ENCODE measurements around the gene CCDC196.
"Not testable (repeated sequence)": the region's sequence is repeated elsewhere in the genome, so short reads cannot be mapped to it uniquely, and the experiment has no call there.

The CCDC196 gene

GRCh38 chr14:66493750-66494149, 7.6 kb downstream of the CCDC196 start:
- DNase-seq (ENCODE audit: extremely low spot score, insufficient read length, low read depth) (no peak), FAIRE-seq (no peak)

DNA sequence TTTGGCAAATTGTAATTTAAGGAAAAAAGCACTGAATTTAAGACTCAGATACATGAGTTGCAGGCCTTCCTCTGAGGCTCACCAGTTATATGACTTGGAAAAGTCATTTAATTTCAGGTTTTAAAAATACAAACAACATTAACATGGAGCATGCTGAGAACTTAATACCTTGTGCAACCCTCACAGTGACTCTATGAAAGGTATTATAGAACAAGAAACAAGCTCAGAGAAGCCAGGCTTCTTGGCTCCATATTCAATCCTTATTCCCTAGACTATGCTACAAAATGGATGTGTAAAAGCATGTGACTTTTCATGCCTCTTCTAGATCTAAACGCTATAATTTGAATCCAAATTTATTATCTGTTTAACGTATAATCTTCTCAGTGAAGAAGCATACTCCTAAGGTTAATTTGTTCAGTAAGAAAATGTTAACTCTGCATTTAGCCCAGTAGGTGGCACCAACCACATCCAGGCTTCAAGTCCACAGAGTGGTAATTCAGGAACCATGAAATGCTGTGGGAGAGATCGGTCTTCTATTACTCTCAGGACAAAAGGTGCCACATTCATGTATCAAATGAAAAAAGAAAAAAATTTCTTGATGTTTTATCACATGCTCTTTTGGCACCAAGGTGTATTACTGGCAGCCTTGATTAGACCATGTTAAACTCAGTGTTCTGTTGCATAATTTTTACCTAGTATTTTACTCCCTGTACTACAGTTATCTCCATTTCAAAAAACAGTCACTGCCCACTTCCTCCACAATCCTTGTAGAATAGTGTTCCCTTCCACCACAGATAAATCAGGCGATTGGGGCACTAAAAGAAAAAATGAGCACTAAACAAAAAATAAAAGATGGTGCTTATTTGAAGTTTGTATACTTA, 9.3 kb downstream of the CCDC196 start:
- FAIRE-seq: peak; percentile 90
- no peak for DNase-seq (ENCODE audit: extremely low spot score, insufficient read length, low read depth)

- DNase-seq (ENCODE audit: extremely low spot score, insufficient read length, low read depth) (no peak), FAIRE-seq (no peak)
Observed at GRCh38 chr14:66496188-66496807, 10.1 kb downstream of the CCDC196 start.

DNA sequence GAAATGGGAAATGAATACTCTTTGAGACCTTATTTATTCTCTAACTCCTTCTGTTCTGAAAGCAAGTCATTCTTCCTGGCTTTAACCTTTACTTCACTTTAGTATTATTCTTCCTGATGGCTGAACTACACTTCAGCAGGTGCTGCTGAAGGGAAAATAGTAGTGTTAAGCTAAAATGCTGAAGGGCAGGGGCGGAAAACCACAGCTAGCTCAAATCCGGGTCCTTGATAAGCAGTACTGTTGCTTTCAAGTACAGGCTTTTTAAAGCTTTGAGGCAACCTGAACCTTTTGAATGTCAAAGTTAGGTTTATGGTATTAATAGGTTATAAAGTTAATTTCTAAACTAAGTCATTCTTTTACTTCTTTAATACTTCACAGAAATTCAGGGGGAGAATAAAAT, 10.7 kb downstream of the CCDC196 start:
- DNase-seq (ENCODE audit: extremely low spot score, insufficient read length, low read depth) (no peak), FAIRE-seq (no peak)

DNA sequence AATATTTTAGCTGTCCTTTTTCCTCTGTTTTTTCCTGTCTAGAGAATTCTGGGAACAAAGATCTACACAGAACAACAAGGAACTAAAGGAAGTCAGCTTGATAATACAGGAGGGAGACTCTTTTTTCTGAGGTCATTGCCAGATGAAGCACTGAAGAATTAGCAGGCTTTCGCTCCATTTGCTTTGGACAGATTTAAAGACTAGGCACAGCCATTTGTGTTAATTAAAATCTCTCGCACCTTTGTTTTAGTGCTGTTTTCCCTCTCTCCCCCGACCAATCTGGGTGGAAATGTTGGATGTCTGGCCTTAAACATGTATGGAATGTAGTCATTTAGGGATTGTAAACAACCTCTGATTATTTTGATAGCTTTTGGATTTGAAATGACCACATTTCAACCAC, 12.1 kb downstream of the CCDC196 start:
- no peak for FAIRE-seq

GRCh38 chr14:66501592-66501991, 15.4 kb downstream of the CCDC196 start:
- DNase-seq (ENCODE audit: extremely low spot score, insufficient read length, low read depth) (no peak), FAIRE-seq (no peak)

More for the DNA sequence above, 12.1 kb downstream of the CCDC196 start:
- DNase-seq (ENCODE audit: extremely low spot score, insufficient read length, low read depth): no peak

- not testable (repeated sequence) for FAIRE-seq; DNase-seq (ENCODE audit: extremely low spot score, insufficient read length, low read depth)
Observed at GRCh38 chr14:66502836-66503235, 16.7 kb downstream of the CCDC196 start.

- DNase-seq (ENCODE audit: extremely low spot score, insufficient read length, low read depth): no peak
- FAIRE-seq: no peak
Observed at GRCh38 chr14:66503532-66503931, 17.4 kb downstream of the CCDC196 start.

DNA sequence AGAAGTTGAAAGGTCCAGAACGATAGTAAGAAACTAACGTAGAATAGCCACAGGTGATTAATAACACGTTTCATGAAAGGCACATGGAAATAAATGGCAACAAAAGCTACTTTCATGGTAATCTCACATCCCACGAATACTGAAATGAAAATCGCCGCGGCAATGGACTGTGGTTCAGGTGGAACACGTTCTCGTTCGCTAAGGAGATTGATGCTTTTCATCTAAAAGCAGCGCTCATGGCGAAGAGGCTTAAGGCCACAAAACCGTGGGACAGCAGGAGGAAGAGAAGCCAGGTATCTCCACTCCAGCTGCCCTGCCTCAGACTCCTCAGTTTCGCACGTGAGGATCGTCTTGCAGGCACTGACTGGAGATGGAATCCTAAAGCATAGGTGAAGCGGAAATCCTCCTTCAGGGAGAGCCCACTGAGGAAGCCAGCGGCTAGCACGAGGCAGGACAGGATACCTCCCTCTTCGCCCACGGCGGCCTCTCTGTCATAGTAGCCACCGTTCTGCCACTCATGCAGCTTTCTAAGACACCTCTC, 21.1 kb downstream of the CCDC196 start:
- FAIRE-seq (no peak), DNase-seq (ENCODE audit: extremely low spot score, insufficient read length, low read depth) (no peak)

DNA sequence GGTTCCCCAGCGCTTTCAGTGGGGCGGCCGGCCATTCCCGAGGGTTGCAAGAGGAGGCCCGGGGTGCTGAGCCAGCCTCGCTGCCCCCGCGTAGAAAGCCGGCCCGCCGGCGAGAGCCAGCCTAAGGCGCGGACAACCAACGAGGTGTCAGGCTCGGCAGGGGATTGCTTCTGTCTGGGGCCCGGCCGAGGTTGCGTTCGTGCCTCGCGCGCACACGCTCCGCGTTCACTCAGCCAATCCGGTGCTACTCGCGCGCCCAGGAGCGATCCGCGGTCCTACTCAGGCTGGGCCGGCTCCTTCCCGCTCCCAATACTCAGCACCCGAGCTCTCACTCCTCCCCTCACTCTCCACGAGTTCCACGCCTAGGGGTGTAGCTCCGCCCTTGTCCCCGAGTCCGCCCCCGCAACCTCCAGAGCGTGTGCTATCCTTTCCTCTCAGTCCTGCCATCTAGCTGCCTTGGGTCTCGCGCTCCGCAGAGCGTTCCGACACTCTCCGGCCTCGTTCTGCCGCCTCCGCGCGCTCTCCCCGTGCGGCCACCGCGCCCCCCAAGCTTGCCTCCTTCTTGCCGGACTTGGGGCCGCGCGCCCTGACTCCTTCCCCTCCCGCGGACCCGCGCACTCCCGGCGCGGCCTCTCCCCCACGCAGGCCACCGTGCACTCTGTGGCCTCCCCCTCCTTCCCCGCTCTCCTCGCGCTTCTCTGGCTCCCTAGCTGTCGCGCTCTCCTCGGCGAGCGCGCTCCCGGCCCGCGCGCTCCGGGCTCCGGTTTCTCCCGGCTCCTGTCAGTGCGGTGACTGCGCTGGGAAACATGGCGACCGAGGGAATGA, 21.8 kb downstream of the CCDC196 start, which contains the start of gene GPHN:
TSS of gene GPHN (plus strand) at position 426 of the 825 bp plus-strand sequence.
- FAIRE-seq (peak; percentile 98), DNase-seq (ENCODE audit: extremely low spot score, insufficient read length, low read depth) (peak; percentile 73)

- no peak for FAIRE-seq
- DNase-seq (ENCODE audit: extremely low spot score, insufficient read length, low read depth): no peak
Observed at GRCh38 chr14:66508547-66508845, 22.3 kb downstream of the CCDC196 start.

GRCh38 chr14:66508846-66509621, 22.9 kb downstream of the CCDC196 start:
- FAIRE-seq (peak; percentile 83), DNase-seq (ENCODE audit: extremely low spot score, insufficient read length, low read depth) (no peak)

DNA sequence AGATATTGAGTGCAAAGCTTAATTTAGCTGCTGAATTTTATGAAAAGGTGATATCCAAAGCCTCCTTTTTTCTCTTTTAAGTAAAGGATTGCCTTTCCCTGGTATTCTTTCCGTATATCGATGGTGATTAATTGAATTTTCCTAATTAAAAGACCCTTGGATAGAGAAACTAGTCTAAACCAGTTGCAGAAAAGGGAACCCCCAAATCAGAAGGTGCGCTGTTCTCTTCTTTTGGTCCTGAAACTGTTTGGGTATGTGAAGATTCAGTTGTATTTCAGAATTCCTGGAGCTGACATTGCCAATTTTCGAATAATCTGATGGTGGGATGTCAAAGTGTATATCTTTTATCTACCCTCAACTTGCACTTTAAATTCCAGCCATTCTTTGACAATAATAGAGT, 23.7 kb downstream of the CCDC196 start:
- peak; percentile 47 for FAIRE-seq
- no peak for DNase-seq (ENCODE audit: extremely low spot score, insufficient read length, low read depth)

GRCh38 chr14:66511849-66512248, 25.7 kb downstream of the CCDC196 start:
- DNase-seq (ENCODE audit: extremely low spot score, insufficient read length, low read depth) (no peak), FAIRE-seq (peak; percentile 79)

DNA sequence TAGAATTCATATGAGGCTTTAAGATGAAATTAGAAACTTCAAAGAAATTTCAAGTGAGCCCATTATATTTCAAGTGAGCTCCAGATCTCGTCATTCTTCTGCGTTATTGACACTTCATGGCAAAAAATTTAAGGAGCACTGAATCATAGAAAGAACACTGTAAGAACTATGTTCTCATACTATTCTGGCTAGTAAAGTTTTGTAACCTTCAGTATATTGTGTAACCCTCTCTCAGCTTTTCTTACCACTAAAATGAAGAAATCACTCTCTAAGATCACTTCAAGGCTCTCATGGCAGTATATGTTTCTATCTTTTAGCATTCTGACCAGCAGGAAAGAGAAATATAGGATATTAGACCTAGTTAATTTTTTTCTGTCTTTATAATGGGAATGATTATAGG, 28.0 kb downstream of the CCDC196 start:
- FAIRE-seq: no peak

DNA sequence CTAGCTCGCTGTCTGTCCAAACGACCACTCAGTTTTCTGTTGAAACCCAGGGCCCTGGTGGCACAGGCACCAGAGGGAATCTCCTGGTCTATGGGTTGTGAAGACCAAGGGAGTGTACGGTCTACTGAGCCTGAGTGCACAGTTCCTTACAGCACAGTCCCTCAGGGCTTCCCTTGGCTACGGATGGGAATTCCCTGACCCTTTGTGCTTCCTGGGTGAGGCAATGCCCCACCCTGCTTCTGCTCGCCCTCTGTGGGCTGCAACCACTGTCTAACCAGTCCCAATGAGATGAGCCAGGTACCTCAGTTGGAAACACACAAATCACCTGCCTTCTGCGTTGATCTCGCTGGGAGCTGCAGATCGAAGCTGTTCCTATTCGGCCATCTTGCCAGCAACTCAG, 44.4 kb downstream of the CCDC196 start:
- no peak for FAIRE-seq
- no peak for DNase-seq (ENCODE audit: extremely low spot score, insufficient read length, low read depth)

More for the DNA sequence above, 28.0 kb downstream of the CCDC196 start:
- no peak for DNase-seq (ENCODE audit: extremely low spot score, insufficient read length, low read depth)

- no peak for DNase-seq (ENCODE audit: extremely low spot score, insufficient read length, low read depth)
- no peak for FAIRE-seq
Observed at GRCh38 chr14:66539034-66539433, 52.9 kb downstream of the CCDC196 start.

GRCh38 chr14:66540038-66540437, 53.9 kb downstream of the CCDC196 start:
- FAIRE-seq (no peak), DNase-seq (ENCODE audit: extremely low spot score, insufficient read length, low read depth) (no peak)

GRCh38 chr14:66541627-66542026, 55.5 kb downstream of the CCDC196 start:
- no peak for FAIRE-seq
- DNase-seq (ENCODE audit: extremely low spot score, insufficient read length, low read depth): no peak

DNA sequence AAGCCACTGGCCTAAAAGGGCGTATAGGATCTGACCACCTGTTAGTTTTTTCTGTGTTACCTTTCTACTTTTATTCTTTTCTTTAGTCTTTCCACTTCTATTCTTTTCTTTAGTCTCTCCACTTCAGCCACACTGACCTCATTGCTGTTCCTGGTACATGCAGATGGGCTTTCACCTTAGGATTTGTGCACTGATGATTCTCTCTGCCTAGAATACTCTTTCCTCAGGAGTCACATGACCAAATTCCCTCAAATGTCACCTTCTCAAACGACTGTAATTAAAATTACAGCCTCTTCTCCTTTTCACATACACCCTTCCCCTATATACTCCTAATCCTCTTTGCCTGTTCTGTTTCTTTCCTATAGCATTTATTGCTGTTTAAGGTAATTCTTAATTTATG, 57.8 kb downstream of the CCDC196 start:
- FAIRE-seq (no peak), DNase-seq (ENCODE audit: extremely low spot score, insufficient read length, low read depth) (no peak)
